ENCODE data around the gene NAPSA. TPM values are rescaled to one million over a fixed set of nuclear protein-coding genes. Genes with fewer than 3 reads are reported as not detected.
"Not testable (repeated sequence)": the region's sequence is repeated elsewhere in the genome, so short reads cannot be mapped to it uniquely, and the experiment has no call there.

Gene NAPSA
- total RNA-seq, 1 donor, result not detected

DNA sequence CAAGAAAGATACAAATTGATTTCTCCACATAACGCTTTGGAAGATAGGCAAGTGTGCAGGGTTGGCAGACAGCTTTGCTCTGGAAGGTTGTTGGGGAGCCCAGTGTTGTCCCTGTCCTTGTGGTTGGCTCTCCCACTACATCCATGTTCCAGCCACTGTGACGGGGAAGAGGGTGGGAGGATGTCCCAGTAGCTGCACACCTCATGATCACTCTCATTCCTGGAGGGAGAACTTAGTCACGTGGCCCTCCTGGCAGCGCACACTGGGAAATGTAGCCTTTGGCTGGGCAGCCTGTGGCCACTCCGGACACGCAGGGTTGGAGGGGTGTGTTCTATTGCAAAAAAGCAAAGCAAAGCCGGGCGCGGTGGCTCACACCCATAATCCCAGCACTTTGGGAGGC, 28.6 kb upstream of the NAPSA start:
- DNase-seq (ENCODE audit: low read depth), result no peak
- TF ChIP-seq CTCF (IDR thresholded peaks at IDR 0.05; ENCODE audit: insufficient read depth, low read length), result no peak
- H3K4me3 ChIP-seq (ENCODE audit: low read depth, low read length), result no peak overlapping the region

- DNase-seq (ENCODE audit: low read depth), result no peak
- H3K4me3 ChIP-seq (ENCODE audit: low read depth, low read length), result no peak overlapping the region
- no peak for TF ChIP-seq CTCF (IDR thresholded peaks at IDR 0.05; ENCODE audit: insufficient read depth, low read length)
These were observed 28.1 kb upstream of the NAPSA start for GRCh38 chr19:50393589-50393988.

GRCh38 chr19:50392759-50393158, 27.3 kb upstream of the NAPSA start:
- no peak for DNase-seq (ENCODE audit: low read depth)
- TF ChIP-seq CTCF (IDR thresholded peaks at IDR 0.05; ENCODE audit: insufficient read depth, low read length), result no peak
- no peak overlapping the region for H3K4me3 ChIP-seq (ENCODE audit: low read depth, low read length)

DNA sequence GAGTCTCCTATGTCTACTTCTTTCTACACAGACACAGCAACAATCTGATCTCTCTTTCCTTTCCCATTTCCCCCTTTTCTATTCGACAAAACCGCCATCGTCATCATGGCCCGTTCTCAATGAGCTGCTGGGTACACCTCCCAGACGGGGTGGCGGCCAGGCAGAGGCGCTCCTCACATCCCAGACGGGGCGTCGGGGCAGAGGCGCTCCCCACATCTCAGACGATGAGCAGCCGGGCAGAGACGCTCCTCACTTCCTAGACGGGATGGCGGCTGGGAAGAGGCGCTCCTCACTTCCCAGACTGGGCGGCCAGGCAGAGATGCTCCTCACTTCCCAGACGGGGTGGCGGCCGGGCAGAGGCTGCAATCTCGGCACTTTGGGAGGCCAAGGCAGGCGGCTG, 25.5 kb upstream of the NAPSA start:
- not testable (repeated sequence) for H3K4me3 ChIP-seq (ENCODE audit: low read depth, low read length); DNase-seq (ENCODE audit: low read depth)

DNA sequence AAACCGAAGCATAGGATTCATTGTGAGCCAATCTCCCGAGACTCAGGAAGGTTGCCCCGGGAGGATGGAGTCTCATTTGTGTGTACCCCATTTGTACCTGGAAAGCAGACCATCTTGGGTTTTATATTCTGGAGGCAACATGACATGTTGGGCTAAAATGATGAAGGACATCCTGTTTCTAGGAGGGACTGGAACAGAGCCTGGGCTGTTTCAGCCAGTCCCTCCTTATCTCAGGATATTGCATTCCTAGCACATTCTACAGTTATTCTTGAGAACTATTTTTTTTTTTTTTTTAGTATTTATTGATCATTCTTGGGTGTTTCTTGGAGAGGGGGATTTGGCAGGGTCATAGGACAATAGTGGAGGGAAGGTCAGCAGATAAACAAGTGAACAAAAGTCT, 24.9 kb upstream of the NAPSA start:
- not testable (repeated sequence) for H3K4me3 ChIP-seq (ENCODE audit: low read depth, low read length); DNase-seq (ENCODE audit: low read depth)

DNA sequence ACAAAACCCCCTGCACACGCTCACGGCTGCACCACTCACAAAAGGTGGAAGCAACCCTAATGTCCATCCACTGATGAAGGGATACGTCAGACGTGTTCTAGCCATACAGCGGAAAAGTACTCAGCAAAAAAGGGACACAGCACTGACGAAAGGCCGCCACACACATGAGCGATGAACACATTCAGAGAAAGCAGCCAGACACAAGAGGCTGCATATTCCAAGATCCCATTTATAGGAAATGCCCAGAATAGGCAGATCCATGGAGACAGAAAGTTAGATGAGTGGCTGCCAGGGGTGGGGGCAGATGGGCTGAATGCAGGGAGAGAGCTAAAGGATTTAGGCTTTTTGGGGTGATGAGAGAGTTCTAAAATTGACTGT, 22.4 kb upstream of the NAPSA start:
- no peak overlapping the region for H3K4me3 ChIP-seq (ENCODE audit: low read depth, low read length)
- no peak for TF ChIP-seq CTCF (IDR thresholded peaks at IDR 0.05; ENCODE audit: insufficient read depth, low read length)
- no peak for DNase-seq (ENCODE audit: low read depth)

- H3K4me3 ChIP-seq (ENCODE audit: low read depth, low read length), result no peak overlapping the region
- no peak for TF ChIP-seq CTCF (IDR thresholded peaks at IDR 0.05; ENCODE audit: insufficient read depth, low read length)
- no peak for DNase-seq (ENCODE audit: low read depth)
These were observed 21.9 kb upstream of the NAPSA start for GRCh38 chr19:50387176-50387867.

Measured in fibroblast of the aortic adventitia (primary cell).